ENCODE results near the gene RAB3C.
A peak's percentile ranks its signal among the peaks of the same experiment; 100 is the strongest.

Gene RAB3C

DNA sequence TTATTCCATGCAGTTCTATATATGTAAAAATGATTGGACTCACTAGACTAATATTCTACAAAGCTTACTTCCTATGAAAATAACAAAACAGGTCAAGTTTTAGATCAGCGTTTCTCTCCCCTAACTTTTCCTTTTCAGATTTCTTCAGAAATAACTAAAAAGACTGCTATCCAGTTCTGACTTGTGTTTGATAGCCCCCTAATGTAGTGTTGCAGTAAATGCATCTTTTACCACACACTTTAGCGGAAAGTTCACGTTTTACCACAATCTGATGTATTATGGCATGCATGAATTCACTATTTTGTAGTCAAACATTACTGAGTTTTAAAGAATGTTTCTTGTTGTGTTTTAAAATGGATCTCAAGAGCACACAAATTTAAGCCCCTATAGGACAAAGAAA, 292.7 kb downstream of the RAB3C start:
- Histone ChIP-seq H3K4me3 (ENCODE audit: low read length, poor library complexity, severe bottlenecking) (peak overlapping the region; percentile 37), H3K9ac (ENCODE audit: low read depth, low read length, poor library complexity, severe bottlenecking) (no peak overlapping the region), H3K4me1 (ENCODE audit: insufficient read depth, low read length, poor library complexity, severe bottlenecking) (peaks cover 11% of the 10 kb centered on the region), H3K36me3 (ENCODE audit: insufficient read depth, low read length) (no peaks in the 10 kb centered on the region), H3K9me3 (ENCODE audit: insufficient read depth, low read depth, low read length) (no peaks in the 10 kb centered on the region), H3K9me2 (replicated peaks; ENCODE audit: low read depth, low read length) (no peaks in the 10 kb centered on the region), H3K4me2 (ENCODE audit: low read depth, low read length, poor library complexity, severe bottlenecking) (peak overlapping the region; percentile 52), H4K20me1 (ENCODE audit: insufficient read depth, low read length, poor library complexity, severe bottlenecking) (no peaks in the 10 kb centered on the region), H3K27me3 (ENCODE audit: insufficient read depth, low read length, poor library complexity, severe bottlenecking) (no peaks in the 10 kb centered on the region), H2AFZ (ENCODE audit: low read length) (no peak overlapping the region), H3F3A (ENCODE audit: low read depth) (no peaks in the 10 kb centered on the region), H3K79me2 (ENCODE audit: insufficient read depth, low read length) (no peaks in the 10 kb centered on the region)
- TF ChIP-seq EZH2phosphoT487 (IDR thresholded peaks at IDR 0.05; ENCODE audit: borderline replicate concordance) (no peak), CTCF (conservative IDR thresholded peaks at IDR 0.05; ENCODE audit: low read length) (peak; percentile 39)

DNA sequence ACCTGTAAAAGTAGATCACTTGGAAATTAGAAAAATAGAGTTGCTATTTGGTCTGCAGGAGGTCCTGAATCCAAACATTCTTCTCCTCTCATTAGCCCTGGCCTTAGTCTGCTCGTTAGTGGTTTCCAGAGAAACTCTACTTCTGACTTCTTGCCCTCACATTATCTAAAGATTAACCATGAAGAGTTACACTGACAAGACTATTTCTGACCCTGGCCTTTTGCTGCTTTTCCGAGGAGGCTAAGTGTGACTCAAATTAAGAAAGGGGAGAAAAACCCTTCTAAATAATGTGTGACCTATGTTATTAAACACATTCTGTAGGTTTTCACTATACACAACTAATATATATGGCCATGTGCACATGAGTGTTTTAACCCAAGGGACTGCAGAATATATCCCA, 302.4 kb downstream of the RAB3C start:
- Histone ChIP-seq H3K79me2 (ENCODE audit: insufficient read depth, low read length) (no peaks in the 10 kb centered on the region), H3F3A (ENCODE audit: low read depth) (no peaks in the 10 kb centered on the region), H3K27me3 (ENCODE audit: insufficient read depth, low read length, poor library complexity, severe bottlenecking) (no peaks in the 10 kb centered on the region), H3K4me3 (ENCODE audit: low read length, poor library complexity, severe bottlenecking) (no peak overlapping the region), H3K9ac (ENCODE audit: low read depth, low read length, poor library complexity, severe bottlenecking) (no peak overlapping the region), H3K4me1 (ENCODE audit: insufficient read depth, low read length, poor library complexity, severe bottlenecking) (peaks cover 3% of the 10 kb centered on the region), H3K36me3 (ENCODE audit: insufficient read depth, low read length) (no peaks in the 10 kb centered on the region), H2AFZ (ENCODE audit: low read length) (no peak overlapping the region), H3K9me3 (ENCODE audit: insufficient read depth, low read depth, low read length) (no peaks in the 10 kb centered on the region), H3K4me2 (ENCODE audit: low read depth, low read length, poor library complexity, severe bottlenecking) (no peak overlapping the region), H4K20me1 (ENCODE audit: insufficient read depth, low read length, poor library complexity, severe bottlenecking) (no peaks in the 10 kb centered on the region), H3K9me2 (replicated peaks; ENCODE audit: low read depth, low read length) (no peaks in the 10 kb centered on the region)
- TF ChIP-seq CTCF (conservative IDR thresholded peaks at IDR 0.05; ENCODE audit: low read length) (no peak), EZH2phosphoT487 (IDR thresholded peaks at IDR 0.05; ENCODE audit: borderline replicate concordance) (no peak)

DNA sequence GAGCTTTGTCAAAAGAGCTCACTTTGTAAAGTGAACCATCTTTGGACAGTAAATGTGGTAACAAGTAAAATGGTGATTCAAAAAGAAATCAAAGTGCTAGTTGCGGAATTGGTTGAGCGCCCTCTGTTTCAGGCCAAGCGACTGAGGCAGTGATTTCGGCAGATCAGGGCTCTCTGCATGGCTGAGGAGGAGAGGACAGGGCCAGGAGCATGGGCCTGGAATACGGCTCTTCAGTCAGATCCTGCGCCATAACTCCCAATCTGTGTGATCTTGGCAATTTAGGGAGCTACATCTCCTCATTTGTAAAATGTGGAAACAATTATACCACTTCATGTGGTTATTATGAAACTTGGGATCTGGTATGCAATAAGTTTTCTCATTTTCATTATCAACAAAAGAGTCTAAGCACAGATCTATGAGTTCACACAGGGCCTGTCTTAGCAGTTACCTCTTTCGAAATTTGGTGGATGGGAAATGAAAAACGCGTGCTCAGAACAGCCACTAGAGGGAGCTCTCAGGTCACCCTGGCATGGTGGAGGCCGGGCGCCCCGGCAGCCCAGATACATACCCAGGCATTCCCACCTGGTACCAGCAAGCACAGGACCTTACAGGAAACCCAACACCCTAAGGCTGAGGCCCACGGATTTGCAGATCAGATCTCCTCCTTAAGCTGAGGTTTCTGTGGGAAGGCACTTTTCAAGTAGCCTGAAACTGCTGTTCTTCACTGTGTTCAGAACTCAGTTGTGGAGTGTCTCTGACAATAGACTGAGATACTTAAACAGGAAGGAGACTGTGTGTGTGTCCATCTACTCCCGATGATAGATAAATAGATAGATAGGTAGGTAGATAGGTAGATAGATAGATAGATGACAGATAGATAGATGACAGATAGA, 303.7 kb downstream of the RAB3C start:
- Histone ChIP-seq H3K4me2 (ENCODE audit: low read depth, low read length, poor library complexity, severe bottlenecking) (peak overlapping the region; percentile 30), H3F3A (ENCODE audit: low read depth) (no peaks in the 10 kb centered on the region), H3K4me3 (ENCODE audit: low read length, poor library complexity, severe bottlenecking) (no peak overlapping the region), H3K9me3 (ENCODE audit: insufficient read depth, low read depth, low read length) (no peaks in the 10 kb centered on the region), H3K27me3 (ENCODE audit: insufficient read depth, low read length, poor library complexity, severe bottlenecking) (no peaks in the 10 kb centered on the region), H3K9ac (ENCODE audit: low read depth, low read length, poor library complexity, severe bottlenecking) (no peak overlapping the region), H2AFZ (ENCODE audit: low read length) (peak overlapping the region; percentile 91), H3K9me2 (replicated peaks; ENCODE audit: low read depth, low read length) (no peaks in the 10 kb centered on the region), H3K79me2 (ENCODE audit: insufficient read depth, low read length) (no peaks in the 10 kb centered on the region), H3K4me1 (ENCODE audit: insufficient read depth, low read length, poor library complexity, severe bottlenecking) (peaks cover 3% of the 10 kb centered on the region), H3K36me3 (ENCODE audit: insufficient read depth, low read length) (no peaks in the 10 kb centered on the region), H4K20me1 (ENCODE audit: insufficient read depth, low read length, poor library complexity, severe bottlenecking) (no peaks in the 10 kb centered on the region)
- no peak for TF ChIP-seq EZH2phosphoT487 (IDR thresholded peaks at IDR 0.05; ENCODE audit: borderline replicate concordance)
- peak; percentile 97 for TF ChIP-seq CTCF (conservative IDR thresholded peaks at IDR 0.05; ENCODE audit: low read length)
